ENCODE results near the gene EIF3C.
"Not testable (repeated sequence)": the region's sequence is repeated elsewhere in the genome, so short reads cannot be mapped to it uniquely, and the experiment has no call there.

The EIF3C gene

GRCh38 chr16:28711220-28712083 is at the start of gene EIF3C:
TSS of gene EIF3C (plus strand) at chr16:28711464. CDS start at chr16:28711687, 223 bp downstream.
- DNase-seq = not testable (repeated sequence)

GRCh38 chr16:28666264-28666663 is 45.0 kb upstream of the EIF3C start:
- DNase-seq = not testable (repeated sequence)

- DNase-seq = not testable (repeated sequence)
Observed at GRCh38 chr16:28667480-28667879, 43.8 kb upstream of the EIF3C start.

GRCh38 chr16:28668199-28668598 is 43.1 kb upstream of the EIF3C start:
- not testable (repeated sequence) for DNase-seq

GRCh38 chr16:28688327-28688952 is 22.8 kb upstream of the EIF3C start:
- not testable (repeated sequence) for DNase-seq

GRCh38 chr16:28689425-28689824 is 21.8 kb upstream of the EIF3C start:
- not testable (repeated sequence) for DNase-seq

GRCh38 chr16:28691722-28692121 is 19.5 kb upstream of the EIF3C start:
- not testable (repeated sequence) for DNase-seq

- not testable (repeated sequence) for DNase-seq
Observed at GRCh38 chr16:28693257-28693950, 17.9 kb upstream of the EIF3C start.

GRCh38 chr16:28699792-28700191 is 11.5 kb upstream of the EIF3C start:
- not testable (repeated sequence) for DNase-seq

- DNase-seq = not testable (repeated sequence)
Observed at GRCh38 chr16:28700349-28700748, 10.9 kb upstream of the EIF3C start.

- DNase-seq = not testable (repeated sequence)
Observed at GRCh38 chr16:28701384-28701783, 9.9 kb upstream of the EIF3C start.

- not testable (repeated sequence) for DNase-seq
Observed at GRCh38 chr16:28704246-28704645, 7.0 kb upstream of the EIF3C start.

GRCh38 chr16:28722852-28723650 is 11.8 kb downstream of the EIF3C start:
- not testable (repeated sequence) for DNase-seq

GRCh38 chr16:28731253-28731652 is 20.0 kb downstream of the EIF3C start:
- not testable (repeated sequence) for DNase-seq

GRCh38 chr16:28732455-28733124 is 21.3 kb downstream of the EIF3C start:
- DNase-seq = not testable (repeated sequence)

- not testable (repeated sequence) for DNase-seq
Observed at GRCh38 chr16:28739787-28740186, 28.5 kb downstream of the EIF3C start.

GRCh38 chr16:28740631-28741030 is 29.4 kb downstream of the EIF3C start:
- DNase-seq = not testable (repeated sequence)

- not testable (repeated sequence) for DNase-seq
Observed at GRCh38 chr16:28741295-28741694, 30.0 kb downstream of the EIF3C start.

- DNase-seq = not testable (repeated sequence)
Observed at GRCh38 chr16:28746618-28747350, 35.5 kb downstream of the EIF3C start.

GRCh38 chr16:28749997-28750465 is 38.8 kb downstream of the EIF3C start:
- DNase-seq = not testable (repeated sequence)
